Measurements from ENCODE around the gene GRIK1.

Gene GRIK1

GRCh38 chr21:29661672-29662442, 277.9 kb downstream of the GRIK1 start:
- no peak for DNase-seq

- no peak for DNase-seq
Measured at GRCh38 chr21:29660047-29660720, 279.6 kb downstream of the GRIK1 start.

GRCh38 chr21:29658934-29659203, 280.9 kb downstream of the GRIK1 start:
- no peak for DNase-seq

GRCh38 chr21:29658177-29658933, 281.4 kb downstream of the GRIK1 start:
- no peak for DNase-seq

DNA sequence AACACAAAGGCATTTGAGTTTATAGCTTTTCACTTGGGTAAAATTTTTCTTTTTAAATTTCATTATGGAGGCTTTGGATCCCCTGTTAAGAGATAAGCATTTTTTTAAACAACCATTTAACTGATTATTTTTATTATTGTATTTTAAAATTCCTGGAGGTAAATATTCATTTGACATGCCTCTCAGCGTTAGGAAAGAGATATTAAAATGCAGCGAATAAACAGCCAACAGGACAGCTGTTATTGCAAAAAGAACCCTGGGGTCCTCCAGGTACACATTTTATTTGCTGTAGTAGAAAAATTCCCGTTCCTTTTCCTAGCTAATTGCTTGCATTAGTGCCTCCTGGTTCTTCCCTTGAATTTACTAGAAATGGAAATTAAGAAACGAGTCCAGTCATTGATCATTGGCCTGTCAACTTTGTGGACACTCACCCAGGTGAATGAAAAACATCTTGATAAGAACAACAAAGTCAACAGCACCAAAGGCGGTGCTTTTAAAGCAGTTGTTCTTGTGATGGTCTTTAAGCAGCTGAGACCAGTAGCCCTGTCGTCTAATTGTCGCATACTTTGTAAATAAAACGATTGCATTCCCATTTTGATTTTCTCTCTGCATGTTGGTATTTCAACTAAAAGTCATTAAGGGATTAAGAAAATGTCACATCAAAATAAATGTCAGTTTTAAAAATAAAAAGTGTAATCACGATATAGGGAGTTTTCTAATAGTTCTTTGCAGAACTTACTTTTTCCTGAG, 282.4 kb downstream of the GRIK1 start:
- DNase-seq: no peak

GRCh38 chr21:29656504-29657239, 283.1 kb downstream of the GRIK1 start:
- no peak for DNase-seq

- DNase-seq: no peak
Measured at GRCh38 chr21:29655577-29655976, 284.2 kb downstream of the GRIK1 start.

GRCh38 chr21:29654855-29655254, 284.9 kb downstream of the GRIK1 start:
- no peak for DNase-seq

DNA sequence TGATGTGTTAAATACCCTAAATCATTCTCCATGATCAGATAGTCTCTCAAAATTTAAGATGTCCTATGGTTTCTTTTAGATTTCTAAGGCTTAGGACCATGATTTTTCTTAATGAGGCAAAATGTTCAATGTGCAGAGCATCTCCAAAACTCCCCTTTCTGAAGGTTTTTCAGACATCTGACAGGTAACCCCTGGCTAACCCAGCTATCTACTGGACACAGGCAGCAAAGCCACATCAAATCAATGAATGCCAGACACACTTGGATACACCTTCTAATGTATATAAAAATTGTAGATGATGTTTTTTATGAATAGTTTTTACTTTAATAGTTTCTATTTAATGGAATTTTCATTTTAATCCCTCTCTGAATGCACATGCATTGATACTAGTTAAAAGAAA, 285.6 kb downstream of the GRIK1 start:
- no peak for DNase-seq

DNA sequence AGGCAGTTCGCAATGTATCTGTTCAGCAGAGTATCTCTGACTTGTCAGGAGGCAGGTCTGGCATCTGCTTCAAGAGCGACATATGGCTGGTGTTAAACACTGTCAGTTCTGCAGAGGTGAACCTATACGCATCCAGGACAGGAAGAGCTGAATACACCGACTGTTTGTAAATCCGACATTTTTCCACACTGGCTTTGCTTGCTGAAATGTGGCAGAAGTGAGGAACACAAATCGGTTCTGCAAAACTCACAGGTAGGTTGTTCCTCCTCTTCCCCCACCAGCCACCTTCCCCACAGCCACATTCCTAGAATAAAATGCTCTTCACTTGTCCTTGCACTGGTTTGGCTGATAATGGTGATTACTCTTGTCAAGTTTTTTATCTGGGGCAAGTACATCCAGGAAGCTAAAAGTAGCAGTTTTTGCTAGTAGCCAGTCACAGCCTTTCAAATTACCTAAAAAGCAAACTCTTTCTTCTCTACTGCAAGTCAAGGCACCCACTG, 289.2 kb downstream of the GRIK1 start:
- DNase-seq: no peak

GRCh38 chr21:29649406-29649814, 290.4 kb downstream of the GRIK1 start:
- no peak for DNase-seq

DNA sequence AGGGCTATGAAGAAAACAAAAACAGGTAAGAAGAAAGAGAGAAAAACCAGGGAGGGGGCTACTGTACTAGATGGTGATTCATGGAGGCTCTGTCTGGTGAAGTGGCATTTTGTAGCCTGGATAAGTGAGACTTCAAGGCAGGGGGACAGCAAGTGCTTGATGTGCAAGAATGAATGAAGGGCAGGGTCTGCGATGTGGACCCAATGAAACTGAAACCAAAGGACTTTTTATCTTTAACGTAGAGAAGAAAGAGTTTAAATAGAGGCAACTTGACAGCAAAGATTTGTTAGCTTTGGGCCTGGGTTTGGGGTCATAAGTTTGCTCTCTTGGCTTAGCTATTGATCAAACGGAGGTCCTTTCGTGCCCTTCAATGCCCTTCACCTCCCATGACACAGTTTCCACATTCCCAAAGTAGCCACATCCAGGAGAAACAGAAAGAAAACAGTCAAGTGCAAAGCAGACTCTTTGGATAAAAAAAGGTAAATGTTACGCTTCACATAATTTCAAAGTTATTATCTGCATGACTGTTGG, 291.0 kb downstream of the GRIK1 start:
- DNase-seq: no peak

DNA sequence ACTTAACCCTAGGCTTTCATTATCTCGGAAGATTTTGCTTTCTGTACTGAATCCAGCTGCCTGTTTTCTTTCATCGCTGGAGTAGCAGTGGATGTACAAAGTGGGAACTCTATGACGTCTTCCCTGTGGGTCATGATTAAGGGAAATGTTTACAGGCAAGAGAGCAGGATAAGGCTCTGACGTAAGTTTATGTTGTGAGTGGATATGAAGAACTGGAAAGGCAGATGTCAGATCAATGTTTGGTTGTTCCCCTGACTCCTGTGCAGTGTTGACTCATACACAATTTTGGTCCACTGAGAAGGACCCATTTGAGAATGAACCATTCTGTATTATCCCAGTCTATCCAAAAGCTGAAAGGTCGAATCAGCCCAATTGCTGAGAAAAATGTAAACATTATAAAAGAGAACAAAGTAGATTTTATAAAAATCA, 292.4 kb downstream of the GRIK1 start:
- no peak for DNase-seq

DNA sequence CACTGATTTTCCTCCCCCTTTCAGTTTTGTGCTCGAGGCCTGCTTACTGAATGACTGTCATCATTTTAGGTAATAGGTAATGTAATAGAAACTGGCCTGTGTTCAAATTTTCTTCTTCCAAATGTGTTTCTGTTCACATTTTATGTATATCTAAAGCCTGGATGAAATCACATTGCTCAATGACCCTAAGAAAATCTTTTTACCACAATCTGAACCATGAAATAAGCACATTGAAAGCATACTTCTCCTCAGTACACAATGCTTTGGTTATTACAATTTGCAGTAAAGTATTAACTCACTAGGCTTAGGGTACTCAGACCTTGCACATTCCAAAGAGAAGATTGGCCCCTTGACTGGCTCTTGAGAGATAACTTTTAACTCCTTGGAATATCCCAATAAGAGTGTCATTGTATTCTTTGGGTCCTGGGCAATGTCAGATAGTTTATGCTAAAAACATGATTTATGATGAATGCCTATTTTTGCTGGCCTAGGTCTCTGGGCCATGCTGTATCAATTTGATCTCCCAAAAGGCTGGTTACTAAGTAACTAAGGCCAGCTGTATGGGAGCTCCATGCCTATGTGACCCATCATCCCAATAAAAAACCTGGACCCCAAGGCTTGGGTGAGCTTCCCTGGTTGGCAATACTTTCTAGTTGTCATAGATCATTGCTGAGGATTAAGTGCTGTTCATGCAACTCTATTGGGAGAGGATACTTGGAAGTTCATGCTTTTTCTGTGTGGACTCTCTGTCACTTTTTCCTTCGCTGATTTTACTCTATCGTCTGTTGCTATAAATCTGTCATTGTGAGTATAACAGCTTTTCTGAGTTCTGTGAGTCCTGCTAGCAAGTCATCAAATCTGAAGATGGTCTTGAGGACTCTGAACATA, 293.9 kb downstream of the GRIK1 start:
- no peak for DNase-seq

DNA sequence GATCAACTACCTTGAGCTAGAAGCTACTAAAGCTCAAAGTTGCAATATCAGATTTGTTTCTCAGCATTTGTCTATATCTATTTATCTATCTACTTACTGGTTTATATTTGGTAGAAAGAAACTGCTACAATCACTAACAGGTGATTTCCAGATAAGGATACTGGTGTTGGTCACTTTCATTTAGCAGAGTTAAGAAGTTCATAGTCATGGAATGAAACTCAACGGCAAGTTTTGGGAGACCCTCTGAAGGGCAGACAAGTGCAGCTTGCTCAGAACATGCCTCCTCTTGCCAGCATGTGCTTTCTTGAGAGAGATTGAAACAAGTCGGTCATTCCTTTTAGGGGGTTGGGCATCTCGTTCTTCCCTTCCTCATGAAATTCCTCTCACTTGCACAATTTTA, 296.5 kb downstream of the GRIK1 start:
- no peak for DNase-seq

DNA sequence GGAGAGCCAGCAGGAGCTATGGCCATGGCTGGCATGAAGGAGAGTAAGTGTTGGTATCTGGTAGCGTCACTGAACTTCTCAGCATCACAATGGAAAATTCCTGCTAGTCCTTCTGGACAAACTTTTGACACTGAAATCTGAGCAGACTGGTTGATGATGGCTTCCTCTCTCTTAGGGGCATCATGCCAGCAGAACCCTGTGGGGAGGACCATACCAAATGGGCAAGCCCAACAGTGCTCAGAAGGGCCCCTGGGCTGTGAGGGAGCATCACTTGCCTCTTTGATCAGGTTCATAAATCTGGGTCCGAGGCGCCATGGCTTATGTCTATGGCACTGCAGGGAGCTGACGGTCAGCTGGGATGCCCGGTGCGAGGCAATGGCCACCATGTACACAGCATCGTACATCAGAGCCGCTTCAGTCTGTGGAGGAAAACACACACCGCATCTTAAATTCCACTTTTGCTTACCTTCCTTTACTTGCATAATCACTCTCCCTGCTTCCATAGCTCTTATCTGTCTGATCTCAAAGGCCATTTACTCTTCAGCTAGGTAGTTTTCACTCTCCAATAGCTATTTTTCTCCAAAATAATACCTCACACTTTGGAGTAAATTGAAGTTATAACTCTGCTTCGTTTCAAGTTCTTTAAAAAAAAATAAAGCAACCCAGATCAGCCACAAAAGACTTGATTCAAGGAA, 297.1 kb downstream of the GRIK1 start:
- no peak for DNase-seq

- no peak for DNase-seq
Measured at GRCh38 chr21:29641635-29642550, 297.9 kb downstream of the GRIK1 start.

- DNase-seq: no peak
Measured at GRCh38 chr21:29641001-29641634, 298.7 kb downstream of the GRIK1 start.

GRCh38 chr21:29640080-29640508, 299.7 kb downstream of the GRIK1 start:
- no peak for DNase-seq
